Mesothelial cell of epicardium (in vitro differentiated cells): ENCODE measurements around the gene LTB4R2. TPM values are rescaled to one million over a fixed set of nuclear protein-coding genes. Genes with fewer than 3 reads are reported as not detected.
A peak's percentile ranks its signal among the peaks of the same experiment; 100 is the strongest.

Experiments used
- DNase-seq, 2 experiments: peaks; one replicate each; pipeline ENCODE4 v3.0.0; 2021; ENCODE audit warnings: low spot score in 2 of 2; ENCODE audit not compliant: unreplicated experiment in 2 of 2
- H3K27ac Mint-ChIP-seq: 2 replicates; pipeline ENCODE4 v1.8.0; 2021; ENCODE audit warnings: mixed read lengths
- H3K27me3 Mint-ChIP-seq: 2 replicates; pipeline ENCODE4 v1.8.0; 2021; ENCODE audit warnings: low read depth, mixed read lengths
- H3K36me3 Mint-ChIP-seq: 2 replicates; pipeline ENCODE4 v1.8.0; 2021; ENCODE audit warnings: mixed read lengths
- H3K4me1 Mint-ChIP-seq: 2 replicates; pipeline ENCODE4 v1.8.0; 2021; ENCODE audit warnings: mixed read lengths
- H3K4me3 Mint-ChIP-seq: 2 replicates; pipeline ENCODE4 v1.8.0; 2021; ENCODE audit warnings: mild to moderate bottlenecking, moderate library complexity, mixed read lengths
- H3K9me3 Mint-ChIP-seq: 2 replicates; pipeline ENCODE4 v1.8.0; 2021; ENCODE audit warnings: mixed read lengths
- CTCF ChIP-seq: fragments of 200-600 bp; sonication (generic); IDR thresholded peaks from one replicate; pipeline ENCODE4 v1.5.0; 2021; ENCODE audit warnings: antibody characterized with exemption; ENCODE audit not compliant: unreplicated experiment
- total RNA-seq: library from RNA; stranded (reverse); gene quantifications from 3 replicates; pipeline ENCODE4 v1.2.1, GENCODE V29; 2021

LTB4R2 gene
- total RNA-seq, 1 donor from 2014 or later: 14.9 TPM

GRCh38 chr14:24269368-24269767, 40.6 kb upstream of the LTB4R2 start:
- Mint-ChIP-seq H3K9me3 (no peaks in the 10 kb centered on the region), H3K36me3 (peaks cover 13% of the 10 kb centered on the region), H3K27me3 (no peaks in the 10 kb centered on the region), H3K4me1 (peaks cover 27% of the 10 kb centered on the region), H3K27ac (no peak overlapping the region), H3K4me3 (no peak overlapping the region)
- DNase-seq: no peak
- TF ChIP-seq CTCF: no peak

- DNase-seq: no peak
- Mint-ChIP-seq H3K27me3 (no peaks in the 10 kb centered on the region), H3K36me3 (peaks cover 13% of the 10 kb centered on the region), H3K4me1 (peaks cover 24% of the 10 kb centered on the region), H3K9me3 (no peaks in the 10 kb centered on the region), H3K27ac (no peak overlapping the region), H3K4me3 (peak overlapping the region; percentile 84)
- no peak for TF ChIP-seq CTCF
These were observed 39.9 kb upstream of the LTB4R2 start for GRCh38 chr14:24269910-24270536.

GRCh38 chr14:24270537-24271133, 39.3 kb upstream of the LTB4R2 start:
- peaks cover 13% of the 10 kb centered on the region for H3K36me3 Mint-ChIP-seq
- H3K4me1 Mint-ChIP-seq: peaks cover 24% of the 10 kb centered on the region
- H3K4me3 Mint-ChIP-seq: peak overlapping the region; percentile 84
- no peak for TF ChIP-seq CTCF
- no peaks in the 10 kb centered on the region for H3K9me3 Mint-ChIP-seq
- H3K27me3 Mint-ChIP-seq: no peaks in the 10 kb centered on the region
- no peak for DNase-seq
- peak overlapping the region; percentile 93 for H3K27ac Mint-ChIP-seq

- no peaks in the 10 kb centered on the region for H3K9me3 Mint-ChIP-seq
- DNase-seq: peak; percentile 79 to 91
- H3K27me3 Mint-ChIP-seq: no peaks in the 10 kb centered on the region
- peak within 1 kb of the TSS; percentile 84 for H3K4me3 Mint-ChIP-seq
- H3K36me3 Mint-ChIP-seq: peaks cover 11% of the 10 kb centered on the region
- peak within 1 kb of the TSS; percentile 93 for H3K27ac Mint-ChIP-seq
- TF ChIP-seq CTCF: peak; percentile 42
- peaks cover 24% of the 10 kb centered on the region for H3K4me1 Mint-ChIP-seq
These were observed 38.7 kb upstream of the LTB4R2 start, which contains the start of gene RABGGTA for GRCh38 chr14:24271134-24271833. Gene RABGGTA, minus strand, starts transcription at chr14:24271597. Its CDS starts 482 bp downstream, at chr14:24271115.

- Mint-ChIP-seq H3K27me3 (no peaks in the 10 kb centered on the region), H3K36me3 (peaks cover 6% of the 10 kb centered on the region), H3K4me3 (peak overlapping the region; percentile 84), H3K4me1 (peaks cover 24% of the 10 kb centered on the region), H3K9me3 (no peaks in the 10 kb centered on the region), H3K27ac (peak overlapping the region; percentile 78)
- TF ChIP-seq CTCF: no peak
- no peak for DNase-seq
These were observed 38.1 kb upstream of the LTB4R2 start for GRCh38 chr14:24271834-24272263.
